ENCODE data around the gene CCNG1. TPM values are rescaled to one million over a fixed set of nuclear protein-coding genes. Genes with fewer than 3 reads are reported as not detected.

CCNG1 gene
- total and polyA plus RNA-seq, 9 of the 15 experiments (the other 6 are each of a cell fraction or from before 2014, with no cell fraction given), result 121 to 293 (median 245) TPM

- TF ChIP-seq PCBP1 (IDR thresholded peaks at IDR 0.05; ENCODE audit: low read depth, low read length, poor library complexity, severe bottlenecking), result no peak
- no peak for TF ChIP-seq FOXK1 (CRISPR knock-in tag; IDR thresholded peaks at IDR 0.05; ENCODE audit: borderline replicate concordance)
- no peak; a peak in 1 of 4 replicates for TF ChIP-seq ETV6 (IDR thresholded peaks at IDR 0.05; ENCODE audit: borderline replicate concordance in 1 of 2, low read depth in 2 of 2, low read length in 1 of 2)
- no peak for TF ChIP-seq ETV6 (CRISPR knock-in tag; IDR thresholded peaks at IDR 0.05; ENCODE audit: borderline replicate concordance)
- TF ChIP-seq ZNF561 (CRISPR knock-in tag; conservative IDR thresholded peaks at IDR 0.05), result no peak
- TF ChIP-seq EHMT2 (IDR thresholded peaks at IDR 0.05), result peak; percentile 65; the same call in 1 of the 2 replicates
- TF ChIP-seq BRF2 (IDR thresholded peaks at IDR 0.05; ENCODE audit: borderline replicate concordance, insufficient read depth, insufficient read length), result no peak
- TF ChIP-seq HDAC8 (tag; IDR thresholded peaks at IDR 0.05), result no peak
- no peak for TF ChIP-seq ATF6 (CRISPR knock-in tag; IDR thresholded peaks at IDR 0.05)
- no peak for TF ChIP-seq TBL1XR1 (IDR thresholded peaks at IDR 0.05; ENCODE audit: low read length in 2 of 2)
- peak; percentile 59; the same call in 1 of the 2 replicates for TF ChIP-seq CXXC5 (CRISPR knock-in tag; IDR thresholded peaks at IDR 0.05)
- peak; percentile 69 for TF ChIP-seq SOX6 (IDR thresholded peaks at IDR 0.05)
- no peak for TF ChIP-seq ZBTB11 (CRISPR knock-in tag; IDR thresholded peaks at IDR 0.05)
- TF ChIP-seq NR2C2 (CRISPR knock-in tag; IDR thresholded peaks at IDR 0.05), result no peak
- peak; percentile 41; the same call in 1 of the 2 replicates for TF ChIP-seq NR2C2 (tag; IDR thresholded peaks at IDR 0.05)
- TF ChIP-seq MXD1 (CRISPR knock-in tag; IDR thresholded peaks at IDR 0.05; ENCODE audit: borderline replicate concordance, poor library complexity, severe bottlenecking), result no peak
- no peak for TF ChIP-seq ZFP91 (CRISPR knock-in tag; IDR thresholded peaks at IDR 0.05)
- peak; percentile 16; the same call in 1 of the 2 replicates for TF ChIP-seq MTA2 (IDR thresholded peaks at IDR 0.05; ENCODE audit: low read depth)
- TF ChIP-seq ZNF583 (CRISPR knock-in tag; IDR thresholded peaks at IDR 0.05), result no peak
Measured at GRCh38 chr5:163434401-163434866, 3.0 kb upstream of the CCNG1 start (continued).
